Measurements from ENCODE around the gene KCNMA1. TPM values are rescaled to one million over a fixed set of nuclear protein-coding genes. Genes with fewer than 3 reads are reported as not detected.

KCNMA1 gene
- total and polyA plus RNA-seq, 2 donors (not counting 1 experiment from before 2014, with no cell fraction given), result 0.82 to 3.1 TPM

DNA sequence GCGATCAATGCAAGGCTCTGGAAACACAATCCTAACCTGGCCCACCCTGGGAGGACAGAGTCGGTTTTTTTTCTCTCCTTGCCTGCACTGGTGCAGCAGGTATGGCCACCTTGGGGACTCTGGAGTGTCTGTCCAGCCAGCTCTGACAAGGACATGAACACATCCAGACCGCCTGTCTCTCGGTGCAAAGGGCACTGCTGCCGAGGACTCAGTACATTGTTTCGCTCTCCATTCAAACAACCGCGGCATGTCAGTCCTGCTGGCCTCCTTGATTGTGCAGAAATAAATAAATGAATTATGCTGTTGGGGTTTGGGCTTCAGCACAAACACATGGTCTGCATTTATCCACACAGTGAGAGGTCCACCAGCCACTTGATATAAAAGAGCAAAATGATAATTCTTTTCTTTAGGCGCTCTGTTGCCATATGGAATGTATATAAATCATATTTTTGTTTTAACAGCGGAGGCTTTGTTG, 565.2 kb downstream of the KCNMA1 start:
- no peak overlapping the region for H2AFZ ChIP-seq (ENCODE audit: insufficient read depth, low read depth, low read length, poor library complexity, severe bottlenecking)
- 92% methylated on average over 7 of the region's 10 CpGs for WGBS (ENCODE audit: insufficient coverage)
- H3K27ac Mint-ChIP-seq, result no peak overlapping the region
- H3K27me3 Mint-ChIP-seq, result no peaks in the 10 kb centered on the region
- H3K4me1 Mint-ChIP-seq, result no peaks in the 10 kb centered on the region
- no peak overlapping the region for H3K27ac ChIP-seq (ENCODE audit: low read length in 2 of 2)
- ChIA-PET CTCF (interaction anchor here (1.0 kb wide), 1 partner anchor 8 kb away, joined by 3 read pairs; no protein-coding TSS in a partner anchor), POLR2A (no interaction called here)
- intact Hi-C loops (cut with micrococcal nuclease), result no loop called here
- H3K4me3 ChIP-seq (ENCODE audit: control extremely low read depth in 1 of 5, extremely low read depth in 1 of 5, insufficient read depth in 1 of 5, low read depth in 2 of 5, low read length in 4 of 5), result no peak overlapping the region
- TF ChIP-seq EZH2 (IDR thresholded peaks at IDR 0.05; ENCODE audit: borderline replicate concordance, insufficient read depth, low read depth, low read length, poor library complexity, severe bottlenecking), result no peak
- TF ChIP-seq, protein P1, sequence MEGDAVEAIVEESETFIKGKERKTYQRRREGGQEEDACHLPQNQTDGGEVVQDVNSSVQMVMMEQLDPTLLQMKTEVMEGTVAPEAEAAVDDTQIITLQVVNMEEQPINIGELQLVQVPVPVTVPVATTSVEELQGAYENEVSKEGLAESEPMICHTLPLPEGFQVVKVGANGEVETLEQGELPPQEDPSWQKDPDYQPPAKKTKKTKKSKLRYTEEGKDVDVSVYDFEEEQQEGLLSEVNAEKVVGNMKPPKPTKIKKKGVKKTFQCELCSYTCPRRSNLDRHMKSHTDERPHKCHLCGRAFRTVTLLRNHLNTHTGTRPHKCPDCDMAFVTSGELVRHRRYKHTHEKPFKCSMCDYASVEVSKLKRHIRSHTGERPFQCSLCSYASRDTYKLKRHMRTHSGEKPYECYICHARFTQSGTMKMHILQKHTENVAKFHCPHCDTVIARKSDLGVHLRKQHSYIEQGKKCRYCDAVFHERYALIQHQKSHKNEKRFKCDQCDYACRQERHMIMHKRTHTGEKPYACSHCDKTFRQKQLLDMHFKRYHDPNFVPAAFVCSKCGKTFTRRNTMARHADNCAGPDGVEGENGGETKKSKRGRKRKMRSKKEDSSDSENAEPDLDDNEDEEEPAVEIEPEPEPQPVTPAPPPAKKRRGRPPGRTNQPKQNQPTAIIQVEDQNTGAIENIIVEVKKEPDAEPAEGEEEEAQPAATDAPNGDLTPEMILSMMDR (IDR thresholded peaks at IDR 0.05), result no peak
- H3K4me2 ChIP-seq (replicated peaks; ENCODE audit: low read depth, low read length, poor library complexity, severe bottlenecking), result no peak overlapping the region
- no peak overlapping the region for H3K4me3 Mint-ChIP-seq
- DNase-seq (no peak), ATAC-seq (ENCODE audit: low read depth) (no peak)
- no peaks in the 10 kb centered on the region for H3K4me1 ChIP-seq (ENCODE audit: control insufficient read depth in 2 of 2, insufficient read depth in 2 of 2, low read length in 2 of 2)
- no peaks in the 10 kb centered on the region for H3K9me3 Mint-ChIP-seq (ENCODE audit: insufficient read depth)
- H3K27me3 ChIP-seq (replicated peaks in 1 of 4; ENCODE audit: control extremely low read depth in 1 of 4, control insufficient read depth in 3 of 4, insufficient read depth in 4 of 4, low read length in 3 of 4), result no peaks in the 10 kb centered on the region
- H4K20me1 ChIP-seq (ENCODE audit: control insufficient read depth, insufficient read depth, low read length, poor library complexity, severe bottlenecking), result no peaks in the 10 kb centered on the region
- H3K36me3 ChIP-seq (replicated peaks in 1 of 2; ENCODE audit: control extremely low read depth in 1 of 2, control insufficient read depth in 1 of 2, extremely low read depth in 1 of 2, insufficient read depth in 2 of 2, low read length in 1 of 2), result no peaks in the 10 kb centered on the region
- no peaks in the 10 kb centered on the region for H3K9me3 ChIP-seq (ENCODE audit: control extremely low read depth in 1 of 3, control insufficient read depth in 2 of 3, insufficient read depth in 1 of 3, low read length in 2 of 3)
- H3K79me2 ChIP-seq (ENCODE audit: control insufficient read depth, insufficient read depth, low read length), result no peaks in the 10 kb centered on the region
- H3K9ac ChIP-seq (ENCODE audit: low read length), result no peak overlapping the region

GRCh38 chr10:77071956-77072355, 565.7 kb downstream of the KCNMA1 start:
- H3K4me1 ChIP-seq (ENCODE audit: control insufficient read depth in 2 of 2, insufficient read depth in 2 of 2, low read length in 2 of 2), result no peaks in the 10 kb centered on the region
- no peak overlapping the region for H3K4me3 Mint-ChIP-seq
- no peaks in the 10 kb centered on the region for H3K27me3 ChIP-seq (replicated peaks in 1 of 4; ENCODE audit: control extremely low read depth in 1 of 4, control insufficient read depth in 3 of 4, insufficient read depth in 4 of 4, low read length in 3 of 4)
- no peak for ATAC-seq (ENCODE audit: low read depth)
- H3K9ac ChIP-seq (ENCODE audit: low read length), result no peak overlapping the region
- POLR2A ChIA-PET, result no interaction called here
- no peak overlapping the region for H2AFZ ChIP-seq (ENCODE audit: insufficient read depth, low read depth, low read length, poor library complexity, severe bottlenecking)
- no peaks in the 10 kb centered on the region for H3K9me3 ChIP-seq (ENCODE audit: control extremely low read depth in 1 of 3, control insufficient read depth in 2 of 3, insufficient read depth in 1 of 3, low read length in 2 of 3)
- 80% methylated on average over 3 of the region's 3 CpGs for WGBS (ENCODE audit: insufficient coverage)
- H3K4me2 ChIP-seq (replicated peaks; ENCODE audit: low read depth, low read length, poor library complexity, severe bottlenecking), result no peak overlapping the region
- H4K20me1 ChIP-seq (ENCODE audit: control insufficient read depth, insufficient read depth, low read length, poor library complexity, severe bottlenecking), result no peaks in the 10 kb centered on the region
- intact Hi-C loops (cut with micrococcal nuclease), result no loop called here
- no peak overlapping the region for H3K27ac ChIP-seq (ENCODE audit: low read length in 2 of 2)
- H3K4me3 ChIP-seq (ENCODE audit: control extremely low read depth in 1 of 5, extremely low read depth in 1 of 5, insufficient read depth in 1 of 5, low read depth in 2 of 5, low read length in 4 of 5), result no peak overlapping the region
- H3K27ac Mint-ChIP-seq, result no peak overlapping the region
- TF ChIP-seq, protein P1 (IDR thresholded peaks at IDR 0.05), result no peak
- no peak for TF ChIP-seq EZH2 (IDR thresholded peaks at IDR 0.05; ENCODE audit: borderline replicate concordance, insufficient read depth, low read depth, low read length, poor library complexity, severe bottlenecking)
- no peak for DNase-seq
- H3K4me1 Mint-ChIP-seq, result no peaks in the 10 kb centered on the region
- H3K27me3 Mint-ChIP-seq, result no peaks in the 10 kb centered on the region
- no peaks in the 10 kb centered on the region for H3K9me3 Mint-ChIP-seq (ENCODE audit: insufficient read depth)
- CTCF ChIA-PET, result no interaction called here
- H3K36me3 ChIP-seq (replicated peaks in 1 of 2; ENCODE audit: control extremely low read depth in 1 of 2, control insufficient read depth in 1 of 2, extremely low read depth in 1 of 2, insufficient read depth in 2 of 2, low read length in 1 of 2), result no peaks in the 10 kb centered on the region
- no peaks in the 10 kb centered on the region for H3K79me2 ChIP-seq (ENCODE audit: control insufficient read depth, insufficient read depth, low read length)

Measured in B cell (primary cell).